Activated T-helper 2 cell treated with anti-CD3 and anti-CD28 coated beads, Interferon-gamma antibody, Interleukin-2, Interleukin-4, amounts not matched to agents 10 μg/mL and 5 μg/mL and 100 μg/mL, durations not matched to agents 14 hours and 24 hours and 36 hours (primary cell): ENCODE measurements around the gene SOX5. TPM values are rescaled to one million over a fixed set of nuclear protein-coding genes. Genes with fewer than 3 reads are reported as not detected.
"Not testable (repeated sequence)": the region's sequence is repeated elsewhere in the genome, so short reads cannot be mapped to it uniquely, and the experiment has no call there.

Experiments
- DNase-seq: peaks from one replicate; pipeline ENCODE4 v3.0.0; 2021; ENCODE audit warnings: low spot score
- H3K27ac Mint-ChIP-seq: one replicate; pipeline ENCODE4 v1.8.0; 2021; ENCODE audit warnings: mixed read lengths
- H3K27me3 Mint-ChIP-seq: one replicate; pipeline ENCODE4 v1.8.0; 2021; ENCODE audit warnings: low read depth, mixed read lengths
- H3K36me3 Mint-ChIP-seq: one replicate; pipeline ENCODE4 v1.8.0; 2021; ENCODE audit warnings: low read depth, mixed read lengths
- H3K4me1 Mint-ChIP-seq: one replicate; pipeline ENCODE4 v1.8.0; 2021; ENCODE audit warnings: low read depth, mixed read lengths
- H3K4me3 Mint-ChIP-seq: one replicate; pipeline ENCODE4 v1.8.0; 2021; ENCODE audit warnings: low read depth, mild to moderate bottlenecking, moderate library complexity, mixed read lengths
- H3K9me3 Mint-ChIP-seq: one replicate; pipeline ENCODE4 v1.8.0; 2021; ENCODE audit warnings: mixed read lengths
- intact Hi-C: fragments of 100-400 bp; cut with micrococcal nuclease; formaldehyde crosslinking; loops from one replicate; pipeline ENCODE4 v1.15.1; 2023
- total RNA-seq: library from RNA; stranded (reverse); gene quantifications from 2 replicates; pipeline ENCODE4 v1.2.3, GENCODE V29; 2022

SOX5 gene
- total RNA-seq, 1 donor from 2014 or later, result 0.34 TPM

GRCh38 chr12:23495472-23495871 is 454.0 kb downstream of the SOX5 start:
- intact Hi-C loops, result no loop called here
- no peak for DNase-seq
- Mint-ChIP-seq H3K9me3 (peaks cover 24% of the 10 kb centered on the region), H3K27ac (no peak overlapping the region), H3K4me1 (no peaks in the 10 kb centered on the region), H3K27me3 (no peaks in the 10 kb centered on the region), H3K4me3 (no peak overlapping the region), H3K36me3 (no peaks in the 10 kb centered on the region)

- no peak for DNase-seq
- intact Hi-C loops, result no loop called here
- H3K4me3 Mint-ChIP-seq, result no peak overlapping the region
- H3K36me3 Mint-ChIP-seq, result no peaks in the 10 kb centered on the region
- no peaks in the 10 kb centered on the region for H3K27me3 Mint-ChIP-seq
- no peaks in the 10 kb centered on the region for H3K4me1 Mint-ChIP-seq
- no peak overlapping the region for H3K27ac Mint-ChIP-seq
- H3K9me3 Mint-ChIP-seq, result peaks cover 24% of the 10 kb centered on the region
Measured at GRCh38 chr12:23493672-23494071, 455.8 kb downstream of the SOX5 start.

- H3K4me1 Mint-ChIP-seq, H3K27me3 Mint-ChIP-seq, H3K27ac Mint-ChIP-seq, intact Hi-C loops, DNase-seq, H3K36me3 Mint-ChIP-seq, H3K4me3 Mint-ChIP-seq: not testable (repeated sequence)
- peaks cover 19% of the 10 kb centered on the region for H3K9me3 Mint-ChIP-seq
Measured at GRCh38 chr12:23491029-23491428, 458.4 kb downstream of the SOX5 start.

- H3K27ac Mint-ChIP-seq, result no peak overlapping the region
- intact Hi-C loops, result no loop called here
- no peaks in the 10 kb centered on the region for H3K36me3 Mint-ChIP-seq
- DNase-seq, result no peak
- H3K4me1 Mint-ChIP-seq, result no peaks in the 10 kb centered on the region
- H3K4me3 Mint-ChIP-seq, result no peak overlapping the region
- H3K9me3 Mint-ChIP-seq, result peaks cover 17% of the 10 kb centered on the region
- no peaks in the 10 kb centered on the region for H3K27me3 Mint-ChIP-seq
Measured at GRCh38 chr12:23488130-23488529, 461.3 kb downstream of the SOX5 start.

- H3K27ac Mint-ChIP-seq, result no peak overlapping the region
- peaks cover 26% of the 10 kb centered on the region for H3K9me3 Mint-ChIP-seq
- no peak for DNase-seq
- H3K36me3 Mint-ChIP-seq, result no peaks in the 10 kb centered on the region
- H3K4me3 Mint-ChIP-seq, result no peak overlapping the region
- no peaks in the 10 kb centered on the region for H3K4me1 Mint-ChIP-seq
- intact Hi-C loops, result no loop called here
- H3K27me3 Mint-ChIP-seq, result no peaks in the 10 kb centered on the region
Measured at GRCh38 chr12:23484238-23484637, 465.2 kb downstream of the SOX5 start.

GRCh38 chr12:23482571-23482970 is 466.9 kb downstream of the SOX5 start:
- intact Hi-C loops, result no loop called here

More at GRCh38 chr12:23482571-23482970, 466.9 kb downstream of the SOX5 start:
- Mint-ChIP-seq H3K27ac (no peak overlapping the region), H3K9me3 (peaks cover 39% of the 10 kb centered on the region), H3K4me1 (no peaks in the 10 kb centered on the region), H3K27me3 (no peaks in the 10 kb centered on the region), H3K36me3 (no peaks in the 10 kb centered on the region), H3K4me3 (no peak overlapping the region)
- no peak for DNase-seq
